Neuron (in vitro differentiated cells): ENCODE data around the gene MAD1L1.

ENCODE experiments used
- H2AFZ ChIP-seq: one replicate; pipeline ENCODE4 v1.6.1; 2013; ENCODE audit warnings: low read depth, mild to moderate bottlenecking, inconsistent platforms, low read length, moderate library complexity
- H3K27me3 ChIP-seq: one replicate; pipeline ENCODE4 v1.6.1; 2013; ENCODE audit warnings: low read length; ENCODE audit not compliant: insufficient read depth
- H3K36me3 ChIP-seq: one replicate; pipeline ENCODE4 v1.6.1; 2013; ENCODE audit warnings: low read length; ENCODE audit not compliant: insufficient read depth
- H3K4me1 ChIP-seq: one replicate; pipeline ENCODE4 v1.6.1; 2013; ENCODE audit warnings: low read length; ENCODE audit not compliant: insufficient read depth
- H3K4me3 ChIP-seq: 2 replicates; pipeline ENCODE4 v1.5.1; 2013; ENCODE audit warnings: mild to moderate bottlenecking, low read length, moderate library complexity
- H3K9me3 ChIP-seq: one replicate; pipeline ENCODE4 v1.6.1; 2013; ENCODE audit warnings: low read length

Gene MAD1L1

DNA sequence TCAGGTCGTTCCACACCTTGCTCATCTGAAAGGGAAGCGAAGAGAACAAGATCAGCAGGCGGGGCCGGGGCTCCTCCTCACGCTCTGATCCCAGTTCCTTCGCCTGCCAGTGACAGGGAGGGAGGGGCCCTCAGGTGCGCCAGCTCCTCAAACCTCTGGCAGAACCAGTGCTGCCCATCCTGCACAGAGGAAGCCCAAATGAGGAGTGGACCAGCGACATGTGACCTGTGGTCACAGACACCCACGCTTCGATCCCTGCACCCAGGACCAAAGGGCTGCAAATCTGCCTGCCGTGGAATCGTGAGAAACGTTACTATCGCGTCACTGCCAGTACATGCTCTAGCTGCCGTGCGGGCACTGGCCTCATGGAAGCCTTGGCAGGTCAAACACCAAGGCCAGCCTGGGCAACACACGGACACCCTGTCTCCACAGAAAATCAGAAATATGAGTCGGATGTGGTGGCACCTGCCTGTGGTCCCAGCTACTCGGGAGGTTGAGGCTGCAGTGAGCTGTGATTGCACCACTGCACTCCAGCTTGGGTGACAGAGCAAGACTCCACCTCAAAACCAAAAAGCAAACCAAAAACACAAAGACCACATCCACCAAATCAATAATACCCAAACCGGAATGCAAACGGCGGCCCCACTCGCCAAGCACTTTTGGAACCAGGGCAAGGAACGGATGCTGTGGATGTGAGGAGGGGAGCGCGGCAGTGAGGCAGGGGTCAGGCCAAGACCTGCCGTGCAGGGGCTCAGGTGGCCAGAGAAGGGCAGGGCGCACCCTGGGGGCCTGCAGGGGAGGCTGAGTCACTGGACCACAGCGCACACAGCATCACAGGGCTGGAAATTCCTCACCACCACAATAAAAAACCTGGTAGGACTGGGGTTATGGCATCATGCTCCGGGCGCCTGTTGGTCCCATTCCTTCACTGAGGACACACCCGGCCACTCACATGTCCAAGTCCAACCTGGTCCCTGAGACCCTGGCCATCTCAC, 22.7 kb upstream of the MAD1L1 start:
- Histone ChIP-seq H3K4me1 (no peaks in the 10 kb centered on the region), H3K27me3 (no peaks in the 10 kb centered on the region), H3K36me3 (peaks cover 33% of the 10 kb centered on the region), H2AFZ (no peak overlapping the region), H3K4me3 (no peak overlapping the region), H3K9me3 (no peaks in the 10 kb centered on the region)

DNA sequence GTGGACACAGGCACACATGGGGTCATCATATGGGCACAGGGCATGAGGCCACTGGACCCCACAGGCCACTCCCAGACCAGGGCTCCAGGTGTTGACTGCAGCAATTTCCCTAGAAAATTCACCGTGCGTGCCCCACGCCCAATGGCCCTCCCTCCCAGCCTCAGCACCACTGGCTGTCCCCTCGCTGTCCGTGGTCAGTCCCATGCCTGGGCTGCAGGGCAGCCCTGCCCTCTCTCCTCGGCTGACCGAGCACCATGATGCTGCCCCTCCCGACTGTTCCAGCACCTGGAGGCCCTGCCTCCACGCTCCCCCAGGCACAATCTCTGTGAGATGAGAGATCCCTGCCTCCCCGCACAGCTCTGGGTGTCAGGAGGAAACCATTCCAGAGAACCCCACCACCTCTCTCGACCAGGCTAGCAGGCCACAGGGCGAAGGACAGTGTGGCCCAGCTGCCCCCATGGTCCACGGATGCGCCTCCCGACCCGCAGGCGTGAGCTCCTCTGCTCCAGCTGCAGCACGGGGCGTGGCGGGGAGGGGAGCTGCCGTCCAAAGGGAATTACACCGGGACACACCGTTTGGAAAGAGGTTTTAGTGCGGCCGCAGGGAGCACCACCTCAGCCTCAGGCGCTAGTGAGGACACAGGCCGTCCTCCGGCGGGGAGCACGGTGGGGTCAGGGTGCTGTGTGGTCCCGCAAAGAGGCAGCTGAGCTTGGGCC, 21.8 kb upstream of the MAD1L1 start:
- no peak overlapping the region for H2AFZ ChIP-seq
- H3K9me3 ChIP-seq = no peaks in the 10 kb centered on the region
- peaks cover 33% of the 10 kb centered on the region for H3K36me3 ChIP-seq
- no peak overlapping the region for H3K4me3 ChIP-seq
- H3K4me1 ChIP-seq = no peaks in the 10 kb centered on the region
- no peaks in the 10 kb centered on the region for H3K27me3 ChIP-seq

DNA sequence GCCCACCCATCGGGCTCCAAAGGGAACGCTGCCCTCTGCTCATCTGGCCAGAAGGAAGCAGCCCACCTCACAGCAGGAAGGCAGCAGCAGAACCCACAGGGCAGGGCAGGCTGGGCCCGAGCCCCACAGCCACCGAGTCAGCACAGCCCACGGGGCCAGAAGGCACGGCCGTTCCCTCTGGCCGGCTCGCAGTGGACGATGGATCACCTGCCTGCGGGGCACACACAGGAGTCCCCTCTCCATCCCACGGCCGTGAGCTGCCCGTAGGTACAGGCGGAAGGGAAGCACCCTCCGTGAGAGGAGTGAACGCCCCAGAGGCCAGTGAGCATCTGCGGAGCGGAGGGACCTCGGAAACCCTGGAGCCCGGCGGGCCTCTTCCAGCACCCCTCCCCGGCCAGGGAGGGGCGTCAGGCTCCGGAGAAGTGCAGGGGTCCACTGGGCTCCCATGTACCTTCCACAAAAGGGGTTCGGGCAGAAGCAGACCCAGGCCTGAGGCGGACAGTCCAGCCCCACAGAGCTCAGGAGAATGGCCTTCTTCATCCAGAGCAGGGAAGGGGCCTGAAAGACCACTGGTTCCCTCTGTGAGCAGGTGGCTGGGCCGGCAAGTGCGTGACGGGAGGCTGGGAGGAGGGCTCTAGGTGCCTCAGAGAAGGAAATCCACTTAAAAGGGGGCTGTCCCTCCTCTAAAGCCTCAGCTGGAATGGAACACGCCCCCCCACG, 20.9 kb upstream of the MAD1L1 start:
- H3K36me3 ChIP-seq = peaks cover 33% of the 10 kb centered on the region
- H3K9me3 ChIP-seq = no peaks in the 10 kb centered on the region
- no peak overlapping the region for H2AFZ ChIP-seq
- H3K27me3 ChIP-seq = no peaks in the 10 kb centered on the region
- no peaks in the 10 kb centered on the region for H3K4me1 ChIP-seq
- H3K4me3 ChIP-seq = no peak overlapping the region

DNA sequence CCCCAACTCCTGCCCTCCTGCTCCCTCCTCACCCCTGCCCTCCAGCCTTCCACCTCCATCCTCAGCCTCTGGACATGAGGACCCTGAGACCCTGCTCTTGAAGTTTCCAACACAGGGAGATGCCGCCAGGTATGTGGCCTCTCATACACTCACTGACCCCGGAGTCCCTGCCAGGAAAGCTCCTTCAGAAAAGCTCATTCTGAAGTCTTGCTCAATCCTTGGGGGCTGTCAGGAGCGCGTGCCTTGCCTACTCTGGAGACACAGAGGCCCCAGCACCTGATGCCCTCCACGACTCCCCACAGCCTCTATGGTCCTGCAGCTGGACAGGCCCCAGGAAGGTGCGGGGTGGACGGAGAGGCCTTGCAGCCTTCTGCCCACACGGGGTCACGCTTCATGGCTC, 20.3 kb upstream of the MAD1L1 start:
- no peak overlapping the region for H3K4me3 ChIP-seq
- peaks cover 33% of the 10 kb centered on the region for H3K36me3 ChIP-seq
- H3K27me3 ChIP-seq = no peaks in the 10 kb centered on the region
- no peaks in the 10 kb centered on the region for H3K4me1 ChIP-seq
- no peaks in the 10 kb centered on the region for H3K9me3 ChIP-seq
- no peak overlapping the region for H2AFZ ChIP-seq

- Histone ChIP-seq H3K9me3 (no peaks in the 10 kb centered on the region), H3K4me1 (no peaks in the 10 kb centered on the region), H3K27me3 (no peaks in the 10 kb centered on the region), H2AFZ (no peak overlapping the region), H3K4me3 (no peak overlapping the region), H3K36me3 (peaks cover 29% of the 10 kb centered on the region)
Measured at GRCh38 chr7:2251841-2252771, 19.4 kb upstream of the MAD1L1 start.

DNA sequence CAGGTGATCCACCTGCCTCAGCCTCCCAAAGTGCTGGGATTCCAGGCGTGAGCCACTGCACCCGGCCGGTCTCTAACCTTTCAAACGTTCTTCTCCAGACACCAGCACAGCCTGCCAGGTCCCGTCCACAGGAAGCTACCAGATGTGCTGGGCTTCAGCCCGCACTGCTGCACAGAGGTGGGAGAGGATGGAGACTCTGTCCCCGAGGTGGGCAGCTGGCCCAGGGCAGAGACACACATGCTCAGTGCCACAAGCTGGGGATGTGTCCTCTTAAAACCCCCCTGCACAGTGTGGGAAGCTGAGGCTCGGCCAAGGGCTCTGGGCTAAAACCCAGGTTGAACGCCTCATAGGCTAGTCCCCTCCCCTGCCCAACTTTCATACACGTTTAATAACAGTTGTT, 18.6 kb upstream of the MAD1L1 start:
- H3K9me3 ChIP-seq = no peaks in the 10 kb centered on the region
- H2AFZ ChIP-seq = no peak overlapping the region
- no peaks in the 10 kb centered on the region for H3K27me3 ChIP-seq
- peaks cover 29% of the 10 kb centered on the region for H3K36me3 ChIP-seq
- H3K4me3 ChIP-seq = no peak overlapping the region
- H3K4me1 ChIP-seq = no peaks in the 10 kb centered on the region

- Histone ChIP-seq H2AFZ (no peak overlapping the region), H3K27me3 (no peaks in the 10 kb centered on the region), H3K36me3 (peaks cover 25% of the 10 kb centered on the region), H3K4me3 (no peak overlapping the region), H3K4me1 (no peaks in the 10 kb centered on the region), H3K9me3 (no peaks in the 10 kb centered on the region)
Measured at GRCh38 chr7:2249744-2250323, 17.1 kb upstream of the MAD1L1 start.

GRCh38 chr7:2248984-2249694, 16.4 kb upstream of the MAD1L1 start:
- Histone ChIP-seq H3K27me3 (no peaks in the 10 kb centered on the region), H2AFZ (no peak overlapping the region), H3K4me3 (no peak overlapping the region), H3K9me3 (no peaks in the 10 kb centered on the region), H3K4me1 (no peaks in the 10 kb centered on the region), H3K36me3 (peaks cover 20% of the 10 kb centered on the region)

DNA sequence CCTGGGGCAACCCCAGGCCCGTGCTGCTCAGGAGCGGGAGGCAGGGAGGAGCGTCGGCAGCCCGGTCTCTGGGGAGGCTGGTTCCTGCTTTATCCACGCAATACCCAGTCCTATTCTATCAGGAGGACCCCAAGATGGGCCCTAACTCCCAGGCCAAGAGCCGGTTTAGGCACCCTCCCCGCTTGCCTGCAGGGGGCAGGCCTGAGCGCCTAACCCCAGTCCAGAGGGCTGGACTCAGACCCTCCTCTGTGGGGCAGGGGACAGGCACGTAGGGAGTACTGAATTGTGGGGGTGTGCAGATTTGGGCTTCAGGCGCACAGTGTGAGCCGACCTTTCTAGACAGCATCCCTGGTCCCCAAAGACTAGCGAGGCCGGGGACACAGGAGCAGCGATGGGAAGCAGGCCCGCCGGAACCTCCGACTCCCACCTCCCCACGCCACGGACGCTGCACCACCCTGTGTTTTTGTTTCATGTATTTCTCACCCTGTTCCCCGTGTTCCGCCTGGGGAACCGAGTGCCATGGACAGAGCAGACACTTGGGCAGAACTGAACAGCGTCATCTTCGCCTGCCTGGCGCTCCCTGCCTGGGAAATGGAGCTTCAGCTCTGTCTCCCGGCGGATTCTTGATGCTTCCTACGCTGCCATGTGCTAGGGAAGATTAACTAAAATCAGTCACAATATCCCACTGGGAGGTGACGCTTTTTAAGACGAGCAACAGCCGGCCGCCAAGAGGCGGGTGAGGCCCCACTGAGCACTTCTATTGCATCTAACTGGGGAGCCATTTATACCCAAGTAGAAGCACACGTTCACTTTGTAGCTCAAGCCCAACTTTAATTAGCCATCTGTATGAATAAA, 14.6 kb upstream of the MAD1L1 start:
- no peaks in the 10 kb centered on the region for H3K27me3 ChIP-seq
- H3K4me3 ChIP-seq = no peak overlapping the region
- peaks cover 14% of the 10 kb centered on the region for H3K36me3 ChIP-seq
- no peak overlapping the region for H2AFZ ChIP-seq
- peaks cover 9% of the 10 kb centered on the region for H3K4me1 ChIP-seq
- H3K9me3 ChIP-seq = no peaks in the 10 kb centered on the region

- no peak overlapping the region for H3K4me3 ChIP-seq
- no peaks in the 10 kb centered on the region for H3K27me3 ChIP-seq
- H3K4me1 ChIP-seq = peaks cover 15% of the 10 kb centered on the region
- H3K36me3 ChIP-seq = peaks cover 6% of the 10 kb centered on the region
- no peaks in the 10 kb centered on the region for H3K9me3 ChIP-seq
- H2AFZ ChIP-seq = no peak overlapping the region
Measured at GRCh38 chr7:2245883-2246675, 13.3 kb upstream of the MAD1L1 start.
